Skin of body (tissue), 2 donors: ENCODE results near the gene GATB. TPM values are rescaled to one million over a fixed set of nuclear protein-coding genes. Genes with fewer than 3 reads are reported as not detected.
"Not testable (repeated sequence)": the region's sequence is repeated elsewhere in the genome, so short reads cannot be mapped to it uniquely, and the experiment has no call there.

Experiments used
- DNase-seq: peaks from one replicate; lab custom pipeline; 2025; lab: John Stamatoyannopoulos, UW
- total RNA-seq: library from RNA; depleted of rRNA; stranded (reverse); fragments of >200 nt; gene quantifications from one replicate; pipeline ENCODE4 v1.2.3, GENCODE V29; 2014

GATB gene
- total RNA-seq, 1 donor from 2014 or later = 17.9 TPM

- DNase-seq = not testable (repeated sequence)
Measured at GRCh38 chr4:151731670-151732069, 29.1 kb downstream of the GATB start.

DNA sequence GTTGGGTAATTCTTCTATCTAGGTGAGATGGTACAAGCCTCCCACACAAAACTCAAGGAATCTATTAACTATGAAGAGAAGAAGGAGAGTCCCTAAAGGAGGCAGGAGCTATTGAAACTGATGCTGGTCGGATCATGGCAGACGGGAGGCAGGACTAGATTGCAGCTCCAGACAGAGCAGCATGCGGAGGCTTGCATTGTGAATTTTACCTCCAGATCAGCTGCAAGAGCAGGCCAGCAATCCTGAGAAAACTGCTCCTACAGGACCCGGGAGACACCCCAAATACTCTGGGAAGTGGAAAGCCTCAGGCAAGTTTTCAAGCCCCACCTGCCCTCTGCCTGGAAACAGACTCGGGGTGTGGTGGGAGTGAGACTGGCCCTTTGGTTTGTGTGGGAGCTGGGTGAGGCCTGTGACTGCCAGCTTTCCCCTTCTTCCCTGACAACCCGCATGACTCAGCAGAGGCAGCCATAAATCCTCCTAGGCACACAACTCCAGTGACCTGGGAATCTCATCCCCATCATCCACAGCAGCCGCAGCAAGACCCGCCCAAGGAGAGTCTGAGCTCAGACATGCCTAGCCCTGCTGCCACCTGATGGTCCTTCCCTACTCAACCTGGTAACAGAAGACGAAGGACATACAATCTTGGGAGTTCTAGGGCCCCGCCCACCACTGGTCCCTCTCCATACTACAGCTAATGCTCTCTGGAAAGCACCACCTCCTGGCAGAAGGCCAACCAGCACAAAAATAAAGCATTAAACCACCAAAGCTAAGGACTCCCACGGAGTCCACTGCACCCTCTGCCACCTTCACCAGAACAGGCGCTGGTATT lies 30.9 kb downstream of the GATB start:
- DNase-seq = no peak

DNA sequence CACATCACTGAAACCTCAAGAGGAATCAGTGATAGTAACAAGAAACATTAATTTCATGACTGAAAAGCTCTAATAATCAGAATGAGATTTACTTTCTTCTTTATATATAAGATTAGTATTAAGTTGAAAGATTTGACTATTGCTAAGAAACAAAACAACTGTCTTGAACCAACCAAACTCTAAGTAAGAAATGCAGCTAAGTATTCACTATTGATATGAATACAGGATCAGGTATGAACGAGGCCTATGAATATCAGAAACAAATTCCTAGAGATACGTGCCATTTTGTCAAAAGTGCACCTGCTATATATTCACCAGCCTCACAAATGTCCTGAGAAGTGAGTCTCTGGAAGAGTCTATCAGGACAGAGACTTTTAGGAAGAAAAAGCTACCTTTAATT lies 32.1 kb downstream of the GATB start:
- no peak for DNase-seq

DNA sequence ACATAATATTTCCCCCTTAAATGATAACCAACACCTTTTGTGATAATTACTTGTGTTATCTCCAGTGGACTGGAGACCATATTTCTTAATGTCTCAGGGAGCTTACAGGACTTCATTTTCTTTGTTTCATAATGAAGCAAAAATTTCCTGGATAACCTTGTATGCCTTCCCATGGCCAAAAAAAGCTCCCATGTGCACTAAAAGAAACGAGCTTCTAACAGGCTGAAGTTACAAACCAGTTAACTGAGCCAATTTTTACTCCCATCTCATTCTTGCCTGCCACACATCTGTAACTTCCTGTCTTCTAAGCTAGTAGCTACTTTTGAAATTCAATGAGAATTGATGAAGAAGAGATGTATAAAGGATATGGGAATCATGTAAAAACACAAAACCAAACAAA lies 32.8 kb downstream of the GATB start:
- no peak for DNase-seq

DNA sequence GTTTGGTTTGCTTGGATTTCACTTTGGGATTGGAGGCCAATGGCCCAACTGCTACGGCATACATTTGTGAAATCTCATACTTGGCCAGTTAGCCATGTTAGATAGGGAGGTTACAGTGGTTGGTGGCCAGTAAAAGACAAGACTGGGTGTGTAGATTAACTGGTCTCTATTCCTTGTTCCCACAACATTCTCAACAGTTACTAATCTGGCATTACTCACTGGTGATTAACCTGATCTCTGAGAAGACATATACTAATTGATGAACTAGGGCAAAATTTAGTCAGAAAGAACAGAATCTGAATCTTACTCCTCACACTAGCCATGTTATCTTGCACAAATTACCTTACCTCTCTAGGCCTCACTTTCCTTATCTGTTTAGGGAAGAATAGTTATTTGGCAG lies 33.4 kb downstream of the GATB start:
- DNase-seq = no peak

- no peak for DNase-seq
Measured at GRCh38 chr4:151725087-151725486, 35.7 kb downstream of the GATB start.

GRCh38 chr4:151721916-151722315 lies 38.9 kb downstream of the GATB start:
- DNase-seq = no peak

DNA sequence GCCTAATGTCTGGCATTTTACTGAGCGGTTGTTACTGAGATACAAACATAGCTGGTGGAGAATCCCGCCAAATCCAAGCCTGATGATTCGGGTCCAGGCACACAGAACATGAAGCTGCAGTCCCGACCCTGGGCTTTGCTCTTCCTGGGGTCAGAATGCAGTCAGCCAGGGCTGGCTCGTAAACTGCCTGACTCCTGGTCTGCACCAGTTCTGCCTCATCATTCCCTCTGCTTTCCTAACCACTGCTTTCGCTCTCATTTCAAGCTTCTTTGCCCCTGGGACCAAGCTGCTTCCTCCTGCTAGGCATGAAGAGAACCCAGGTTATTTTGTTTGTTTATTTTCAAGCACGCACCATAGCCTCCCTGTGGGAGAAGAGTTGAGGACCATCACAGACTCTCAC lies 39.3 kb downstream of the GATB start:
- no peak for DNase-seq

GRCh38 chr4:151719956-151720334 lies 40.9 kb downstream of the GATB start:
- no peak for DNase-seq

DNA sequence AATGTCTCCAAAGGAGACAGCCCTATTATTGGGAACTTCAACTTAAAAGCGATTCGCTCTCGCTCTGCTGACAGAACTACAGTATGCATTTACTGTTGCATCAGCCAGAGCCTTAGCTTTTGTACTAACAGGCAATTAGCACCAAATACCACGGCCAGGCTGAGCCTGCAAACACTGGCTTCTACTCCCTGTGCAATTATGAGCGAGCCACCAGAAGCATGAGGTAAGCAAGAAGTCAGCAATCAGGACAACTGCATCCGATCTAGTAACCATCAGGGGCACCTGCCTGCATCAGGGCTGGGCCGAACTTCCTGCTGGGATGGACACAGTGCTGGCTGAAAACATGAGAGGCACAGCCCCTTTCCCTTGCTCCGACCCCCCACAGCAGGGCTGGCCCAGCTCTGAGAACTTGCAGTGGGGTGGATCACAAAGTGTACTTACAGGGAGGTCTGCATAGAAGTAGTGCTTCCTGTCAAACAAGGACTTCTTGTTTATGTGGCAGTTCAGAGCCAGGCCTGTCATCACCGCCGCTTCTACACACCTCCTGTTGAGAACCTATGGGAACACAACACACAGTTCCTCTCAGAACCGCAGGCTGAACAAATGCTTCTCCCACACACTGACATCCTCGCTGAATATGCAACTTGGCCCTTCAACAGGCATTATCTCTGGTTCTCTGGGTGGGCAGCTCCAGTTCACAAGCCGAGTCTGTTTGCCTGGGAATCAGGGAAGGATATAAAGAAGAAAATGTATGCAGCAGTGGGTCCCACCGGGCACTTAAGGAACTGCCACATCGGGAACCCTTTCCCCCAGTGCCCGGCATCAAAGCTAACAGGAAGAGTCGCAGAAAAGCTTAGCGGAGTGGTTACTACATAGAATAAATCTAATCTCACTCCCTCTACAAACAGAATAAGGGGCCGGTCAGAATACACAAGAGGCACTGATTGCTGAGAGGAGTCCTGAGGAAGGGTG lies 41.5 kb downstream of the GATB start:
- no peak for DNase-seq

- no peak for DNase-seq
Measured at GRCh38 chr4:151717909-151718628, 42.7 kb downstream of the GATB start.

- no peak for DNase-seq
Measured at GRCh38 chr4:151717314-151717713, 43.5 kb downstream of the GATB start.

DNA sequence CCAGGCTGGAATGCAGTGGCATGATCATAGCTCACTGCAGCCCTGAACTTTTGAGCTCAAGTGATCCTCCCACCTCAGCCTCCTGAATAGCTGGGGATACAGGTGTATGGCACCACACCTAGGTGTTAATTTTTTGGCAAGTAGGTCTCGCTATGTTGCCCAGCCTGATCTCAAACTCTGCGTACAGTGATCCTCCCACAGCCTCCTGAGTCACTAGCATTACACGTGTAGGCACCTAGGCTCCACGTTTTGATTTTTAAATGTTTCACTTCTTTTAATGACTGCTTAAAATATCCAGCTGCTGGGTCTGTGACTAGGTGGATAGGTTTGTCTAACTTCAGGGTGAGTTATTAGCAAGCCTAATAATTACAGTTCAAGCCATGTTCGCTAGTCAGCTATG lies 44.5 kb downstream of the GATB start:
- no peak for DNase-seq

DNA sequence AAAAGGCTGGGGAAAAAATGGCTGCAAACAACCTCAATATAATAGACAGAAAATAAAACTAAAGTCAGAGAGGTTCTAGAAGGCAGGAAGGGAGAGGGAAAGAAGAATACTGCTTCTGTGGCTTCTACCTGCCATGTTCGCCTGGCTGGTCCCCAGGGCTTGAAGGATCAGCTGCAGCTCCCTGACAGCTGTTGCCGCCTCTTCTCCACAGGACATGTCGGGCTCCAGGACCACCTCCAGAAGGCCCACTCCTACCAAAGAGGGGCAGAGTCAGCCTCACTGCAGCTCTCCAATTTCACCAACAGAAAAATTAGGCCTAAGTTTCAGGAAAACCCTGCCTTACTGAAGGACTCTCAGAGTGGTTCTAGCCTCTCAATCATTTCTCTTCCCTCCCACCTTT lies 44.9 kb downstream of the GATB start:
- no peak for DNase-seq

GRCh38 chr4:151712777-151713176 lies 48.0 kb downstream of the GATB start:
- DNase-seq = no peak

DNA sequence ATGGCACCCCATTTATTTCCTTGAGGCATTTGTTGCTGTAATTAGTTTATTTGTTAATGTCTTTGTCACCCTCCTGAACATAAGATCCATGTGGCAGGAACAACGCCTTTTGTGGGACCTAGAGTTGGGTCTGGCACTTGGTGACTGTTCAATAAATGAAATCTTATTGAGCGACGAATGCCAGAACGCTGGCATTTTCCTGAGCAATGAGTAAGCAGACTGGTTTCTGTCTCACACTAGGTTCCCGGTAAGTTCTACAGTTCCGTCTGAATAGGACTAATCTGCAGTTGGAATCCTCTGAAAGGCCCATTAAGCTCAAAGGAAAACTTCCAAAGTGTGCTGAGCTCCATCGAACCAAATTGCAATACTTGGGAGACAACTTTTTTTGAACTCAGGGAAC lies 49.2 kb downstream of the GATB start:
- DNase-seq = no peak

DNA sequence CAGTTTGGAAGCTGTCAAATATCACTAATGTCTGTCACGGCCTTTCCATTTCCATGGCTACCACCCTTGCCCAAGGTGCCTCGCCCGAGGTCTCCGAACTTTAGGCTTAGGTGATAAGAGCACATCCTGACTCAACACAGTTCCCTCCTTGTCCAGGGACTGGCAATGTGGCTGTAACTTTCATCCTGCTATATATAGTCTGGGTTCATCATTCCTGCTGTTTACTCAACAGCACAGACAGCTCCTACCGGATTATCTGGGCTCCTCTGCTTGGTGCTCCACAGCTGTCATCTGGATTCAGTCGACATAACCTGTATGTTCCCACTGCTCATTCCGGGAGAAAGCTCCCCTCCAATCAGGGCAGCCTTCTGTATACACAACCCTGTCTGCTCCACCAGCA lies 51.2 kb downstream of the GATB start:
- DNase-seq = no peak

GRCh38 chr4:151709071-151709470 lies 51.7 kb downstream of the GATB start:
- no peak for DNase-seq

GRCh38 chr4:151708100-151708499 lies 52.7 kb downstream of the GATB start:
- no peak for DNase-seq

GRCh38 chr4:151703401-151703800 lies 57.4 kb downstream of the GATB start:
- DNase-seq = no peak

GRCh38 chr4:151702256-151702655 lies 58.6 kb downstream of the GATB start:
- DNase-seq = no peak
